ENCODE data around the gene PRKCZ.

PRKCZ gene

DNA sequence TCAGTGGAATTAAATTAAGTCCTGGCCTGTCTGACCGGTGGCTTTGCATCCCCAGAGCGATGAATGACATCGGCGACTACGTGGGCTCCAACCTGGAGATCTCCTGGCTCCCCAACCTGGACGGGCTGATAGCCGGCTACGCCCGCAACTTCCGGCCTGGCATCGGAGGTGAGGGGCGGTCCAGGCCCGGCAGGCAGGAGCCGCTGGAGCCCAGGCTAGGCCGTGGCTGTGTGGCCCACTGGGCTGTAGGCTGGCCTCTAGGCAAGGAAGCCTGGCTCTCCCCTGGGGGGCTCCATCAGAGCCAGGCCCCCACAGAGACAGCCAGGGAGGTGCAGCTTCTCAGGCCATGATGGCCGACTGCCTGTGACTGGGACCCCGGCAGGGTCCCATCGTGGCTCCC, 25.3 kb upstream of the PRKCZ start:
- no peak for DNase-seq (ENCODE audit: low spot score)

DNA sequence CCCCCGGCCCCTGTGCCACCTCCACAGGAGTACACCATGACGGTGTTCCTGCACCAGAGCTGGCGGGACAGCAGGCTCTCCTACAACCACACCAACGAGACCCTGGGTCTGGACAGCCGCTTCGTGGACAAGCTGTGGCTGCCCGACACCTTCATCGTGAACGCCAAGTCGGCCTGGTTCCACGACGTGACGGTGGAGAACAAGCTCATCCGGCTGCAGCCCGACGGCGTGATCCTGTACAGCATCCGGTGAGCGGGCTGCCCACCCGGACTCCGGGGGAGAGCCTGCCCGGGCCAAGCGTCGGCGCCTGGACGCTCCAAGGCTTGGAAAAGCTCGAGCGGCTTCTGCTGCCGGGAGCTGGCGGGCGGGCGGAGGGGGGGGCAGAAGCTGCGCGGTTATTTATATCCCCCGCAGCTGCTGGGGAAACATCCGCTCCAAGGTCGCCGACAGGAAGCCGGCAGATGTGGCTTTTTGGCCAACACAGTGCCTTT, 24.7 kb upstream of the PRKCZ start:
- peak; percentile 45 for DNase-seq (ENCODE audit: low spot score)

DNA sequence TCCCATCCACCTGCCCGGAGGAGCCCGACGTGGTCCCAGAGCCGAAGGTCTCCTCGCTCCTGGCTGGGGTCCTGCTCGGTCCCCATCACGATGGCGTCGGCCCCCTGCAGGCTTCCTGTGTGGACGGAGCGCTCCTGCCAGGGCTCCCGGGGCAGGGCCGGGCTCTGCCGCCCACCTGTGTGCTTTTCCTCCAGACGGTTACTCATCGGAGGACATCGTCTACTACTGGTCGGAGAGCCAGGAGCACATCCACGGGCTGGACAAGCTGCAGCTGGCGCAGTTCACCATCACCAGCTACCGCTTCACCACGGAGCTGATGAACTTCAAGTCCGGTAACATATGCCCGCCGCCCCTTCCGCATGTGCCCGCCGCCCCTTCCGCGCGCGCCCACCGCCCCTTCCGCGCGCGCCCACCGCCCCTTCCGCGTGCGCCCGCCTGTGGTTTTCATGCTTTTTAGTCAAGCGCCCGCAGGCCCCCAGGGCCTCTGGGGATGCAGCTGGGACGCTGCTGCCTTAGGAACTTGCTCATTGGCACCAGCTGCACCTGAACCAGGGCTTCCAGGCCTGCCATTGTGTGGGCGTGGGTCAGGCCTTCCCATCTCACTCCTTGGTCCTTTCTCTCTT, 22.1 kb upstream of the PRKCZ start:
- DNase-seq (ENCODE audit: low spot score), result no peak

DNA sequence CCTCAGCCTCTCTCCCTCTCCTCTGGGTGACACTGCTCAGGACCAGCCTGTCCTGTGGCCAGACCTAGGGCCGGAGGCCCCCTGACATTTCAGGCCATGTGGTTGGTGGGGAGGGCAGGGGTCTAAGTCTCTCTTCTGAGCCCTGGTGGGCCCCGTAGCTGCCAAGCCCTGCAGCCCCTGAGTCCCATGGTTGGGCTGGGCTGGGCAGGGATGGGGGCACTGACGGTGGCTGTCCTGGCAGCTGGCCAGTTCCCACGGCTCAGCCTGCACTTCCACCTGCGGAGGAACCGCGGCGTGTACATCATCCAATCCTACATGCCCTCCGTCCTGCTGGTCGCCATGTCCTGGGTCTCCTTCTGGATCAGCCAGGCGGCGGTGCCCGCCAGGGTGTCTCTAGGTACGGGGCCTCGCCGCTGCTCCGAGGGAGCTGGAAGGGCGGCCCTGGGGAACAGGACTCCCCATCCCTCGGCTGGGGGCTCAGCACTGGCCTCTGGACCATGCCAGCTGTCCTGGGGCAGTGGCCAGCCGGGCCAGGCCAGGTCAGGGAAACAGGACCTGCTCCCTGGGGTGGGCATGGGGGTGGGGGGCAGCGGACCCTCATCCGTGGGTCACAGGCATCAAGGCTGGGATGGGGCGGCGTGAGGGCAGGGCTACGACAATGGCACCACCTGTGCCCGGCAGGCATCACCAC, 21.2 kb upstream of the PRKCZ start:
- DNase-seq (ENCODE audit: low spot score), result no peak

DNA sequence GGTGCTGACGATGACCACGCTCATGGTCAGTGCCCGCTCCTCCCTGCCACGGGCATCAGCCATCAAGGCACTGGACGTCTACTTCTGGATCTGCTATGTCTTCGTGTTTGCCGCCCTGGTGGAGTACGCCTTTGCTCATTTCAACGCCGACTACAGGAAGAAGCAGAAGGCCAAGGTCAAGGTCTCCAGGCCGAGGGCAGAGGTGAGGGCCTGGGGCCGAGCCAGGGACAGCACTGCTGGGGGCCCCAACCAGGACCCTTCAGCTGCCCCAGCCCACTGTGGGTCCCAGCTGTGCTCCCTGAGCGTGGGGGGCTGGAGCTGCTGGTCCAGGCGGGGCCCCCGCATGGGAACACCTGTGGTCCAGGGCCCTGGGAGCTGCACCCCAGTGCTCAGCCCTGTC, 20.6 kb upstream of the PRKCZ start:
- DNase-seq (ENCODE audit: low spot score), result no peak

DNA sequence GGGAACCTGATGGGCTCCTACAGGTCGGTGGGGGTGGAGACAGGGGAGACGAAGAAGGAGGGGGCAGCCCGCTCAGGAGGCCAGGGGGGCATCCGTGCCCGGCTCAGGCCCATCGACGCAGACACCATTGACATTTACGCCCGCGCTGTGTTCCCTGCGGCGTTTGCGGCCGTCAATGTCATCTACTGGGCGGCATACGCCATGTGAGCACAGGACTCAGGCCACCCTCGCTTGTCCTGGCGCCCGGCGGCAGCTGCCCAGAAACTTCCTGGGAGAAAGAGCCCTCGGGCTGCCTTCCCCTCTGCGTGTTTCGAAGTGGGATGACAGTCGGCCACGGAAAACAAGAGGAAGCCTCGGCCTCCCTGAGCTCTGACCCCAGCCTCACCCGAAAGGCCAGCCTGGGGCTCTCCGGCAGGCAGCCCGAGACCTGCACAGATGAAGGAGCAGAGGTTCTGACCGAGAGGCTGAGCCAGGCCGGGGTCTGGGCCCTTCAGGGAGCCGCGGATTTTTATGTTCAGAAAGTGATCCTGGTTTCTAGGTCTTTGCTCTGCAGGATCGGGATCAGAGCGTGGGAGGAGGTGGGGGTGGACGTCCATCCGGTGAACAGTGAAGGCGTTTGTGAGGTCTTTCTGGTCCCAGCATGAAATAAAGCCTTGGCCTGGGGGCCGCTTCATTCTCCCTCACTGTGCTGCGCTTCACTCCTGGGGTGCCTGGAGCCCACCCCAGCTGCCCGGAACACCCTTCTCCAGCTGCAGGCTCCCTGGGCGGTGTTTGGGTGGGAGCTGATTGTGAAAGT, 19.9 kb upstream of the PRKCZ start:
- no peak for DNase-seq (ENCODE audit: low spot score)

DNA sequence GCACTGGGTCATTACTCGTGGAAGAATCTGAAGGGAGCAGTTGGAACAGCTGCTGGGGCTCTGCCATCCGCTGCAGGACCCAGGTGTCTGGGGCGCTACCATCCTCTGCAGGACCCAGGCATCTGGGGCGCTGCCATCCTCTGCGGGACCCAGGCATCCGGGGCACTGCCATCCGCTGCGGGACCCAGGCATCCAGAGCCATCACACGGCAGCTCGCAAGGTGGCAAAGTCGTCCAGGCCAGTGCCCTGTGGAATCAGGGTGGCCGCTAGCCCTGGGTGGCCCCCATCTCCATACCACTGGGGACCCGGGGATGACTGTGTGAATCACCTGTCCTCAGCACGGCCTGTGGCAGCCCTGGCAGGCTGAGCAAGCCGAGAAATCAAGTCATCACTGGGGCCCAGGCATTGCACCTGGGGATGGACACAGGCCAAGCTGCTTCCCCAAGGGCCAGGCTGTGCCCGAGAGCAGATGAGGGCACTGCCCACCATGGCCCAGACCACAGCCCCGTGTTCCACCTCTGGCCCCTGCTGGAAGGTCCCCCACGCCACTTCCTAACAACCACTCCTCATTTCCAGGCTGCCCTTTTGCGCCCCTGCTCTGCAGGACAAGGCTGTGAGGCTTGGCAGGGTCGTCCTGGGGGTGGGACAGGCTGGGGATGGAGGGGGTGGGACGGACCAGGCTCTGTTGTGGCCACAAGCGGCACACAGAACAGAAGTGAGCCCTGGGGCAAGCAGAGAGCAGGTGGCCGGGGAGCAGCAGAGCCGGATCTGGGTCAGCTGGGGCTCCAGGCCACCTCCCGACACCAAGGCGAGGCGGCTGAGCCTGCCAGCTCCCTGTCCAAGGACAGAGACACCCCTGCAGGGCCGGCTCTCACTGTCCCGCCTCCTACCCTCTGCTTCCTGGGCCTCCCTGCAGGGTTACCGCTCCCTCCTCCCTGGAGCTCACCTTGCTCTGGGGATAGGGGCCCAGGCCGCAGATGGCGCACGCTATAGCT, 18.4 kb upstream of the PRKCZ start:
- DNase-seq (ENCODE audit: low spot score), result no peak

DNA sequence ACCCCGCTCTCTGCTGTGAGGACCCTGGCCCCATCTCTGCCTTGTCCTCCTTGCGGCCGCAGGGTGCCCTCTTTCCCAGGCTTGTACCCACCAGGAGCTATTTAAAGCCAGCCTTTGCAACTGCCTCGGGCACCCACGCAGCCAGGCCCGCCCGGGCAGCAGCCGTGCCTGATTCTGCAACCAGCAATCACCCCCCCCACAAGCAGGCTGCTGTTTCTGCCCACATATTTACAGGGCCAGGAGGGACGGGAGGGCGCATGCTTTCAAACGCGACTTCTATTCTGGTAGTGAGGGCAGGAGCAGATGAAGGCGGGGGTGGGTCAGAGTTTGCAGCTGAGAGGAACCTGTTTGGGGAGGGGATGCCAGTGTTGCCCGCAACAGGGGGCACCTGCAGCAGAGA, 17.5 kb upstream of the PRKCZ start:
- no peak for DNase-seq (ENCODE audit: low spot score)

DNA sequence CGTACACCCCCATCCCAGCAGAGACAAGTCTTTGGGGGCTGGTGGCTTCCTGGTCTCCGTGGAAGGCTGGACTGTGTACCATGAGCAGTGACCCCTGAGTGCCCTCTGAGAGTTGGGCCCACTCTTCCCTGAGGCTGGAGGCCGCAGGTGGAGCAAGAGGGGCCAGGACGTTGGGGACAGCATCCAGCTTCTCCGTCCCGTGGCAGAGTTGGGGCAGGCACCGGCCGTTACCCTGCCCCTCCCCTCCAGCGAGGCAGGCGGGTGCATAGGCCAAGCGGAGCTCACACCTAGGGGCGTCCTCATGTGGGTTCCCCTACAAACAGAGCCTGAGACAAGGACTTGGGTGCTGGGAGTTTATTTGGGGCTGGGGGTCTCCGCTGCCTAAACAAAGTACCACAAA, 17.0 kb upstream of the PRKCZ start:
- no peak for DNase-seq (ENCODE audit: low spot score)

DNA sequence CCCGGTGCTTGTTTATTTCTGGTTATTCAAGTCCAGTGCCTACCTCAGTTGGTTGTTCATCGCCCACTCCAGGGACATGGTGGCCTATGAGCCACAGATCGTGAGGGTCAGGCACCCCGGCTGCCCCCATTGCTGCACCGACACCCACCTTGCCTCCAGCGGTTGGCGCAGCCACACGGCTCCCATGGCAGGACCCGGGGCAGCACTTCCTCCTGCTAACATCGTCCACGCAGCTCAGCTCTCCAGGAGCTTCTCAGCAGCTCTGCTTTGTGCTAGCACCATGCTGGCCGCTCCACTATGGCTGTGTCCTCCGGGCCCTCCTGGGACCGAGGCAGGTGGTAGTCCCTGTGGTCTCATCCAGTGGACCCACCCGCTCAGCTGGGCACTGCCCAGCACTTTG, 13.9 kb upstream of the PRKCZ start:
- DNase-seq (ENCODE audit: low spot score), result no peak

DNA sequence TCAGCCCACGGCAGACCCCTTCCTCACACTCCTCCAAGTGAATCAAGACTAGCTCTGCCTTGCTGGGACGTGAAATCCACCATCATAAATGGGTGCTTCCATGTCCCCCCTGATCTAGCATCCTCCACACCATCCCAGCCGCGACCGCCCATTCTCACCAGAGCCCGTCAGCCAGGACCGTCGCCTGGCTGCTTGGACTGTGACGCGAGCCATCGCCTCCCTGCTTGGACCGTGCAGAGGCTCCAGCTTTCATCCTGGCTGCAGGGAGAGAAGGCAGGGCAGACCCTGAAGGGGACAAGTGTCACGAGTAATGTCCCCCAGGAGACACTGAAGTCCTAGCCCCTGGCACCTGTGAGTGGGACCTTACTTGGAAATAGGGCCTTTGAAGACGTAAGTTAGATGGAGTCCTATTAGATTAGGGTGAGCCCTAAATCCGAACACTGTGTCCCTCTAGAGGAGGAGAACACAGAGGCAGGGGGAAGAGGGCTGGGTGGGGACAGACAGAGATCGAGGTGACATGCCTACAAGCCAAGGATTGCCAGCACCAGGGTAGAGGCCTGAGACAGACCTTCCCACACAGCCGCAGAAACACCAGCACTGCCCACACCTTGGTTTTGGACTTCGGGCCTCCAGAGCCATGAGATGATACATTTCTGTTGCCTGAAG, 12.8 kb upstream of the PRKCZ start:
- DNase-seq (ENCODE audit: low spot score), result no peak

DNA sequence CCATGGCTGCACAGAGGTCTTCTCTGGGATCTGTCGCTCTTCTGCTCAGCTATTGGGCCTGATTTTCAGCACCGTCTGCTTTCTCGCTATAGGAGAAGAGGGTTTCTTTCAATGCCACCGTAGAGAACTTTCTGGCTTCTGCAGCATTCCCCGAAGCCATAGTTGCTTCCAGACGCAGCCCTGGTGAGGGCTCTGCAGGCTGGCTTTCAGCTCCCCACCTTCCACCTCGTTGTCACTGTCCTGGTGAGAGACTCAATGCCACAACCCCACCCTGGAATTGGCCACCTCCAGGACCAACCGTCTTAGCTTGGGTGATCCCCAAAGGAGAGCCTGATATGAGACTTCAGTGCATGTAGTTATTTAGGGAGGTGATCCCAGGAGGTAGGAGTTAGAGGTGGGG, 12.0 kb upstream of the PRKCZ start:
- DNase-seq (ENCODE audit: low spot score), result no peak

DNA sequence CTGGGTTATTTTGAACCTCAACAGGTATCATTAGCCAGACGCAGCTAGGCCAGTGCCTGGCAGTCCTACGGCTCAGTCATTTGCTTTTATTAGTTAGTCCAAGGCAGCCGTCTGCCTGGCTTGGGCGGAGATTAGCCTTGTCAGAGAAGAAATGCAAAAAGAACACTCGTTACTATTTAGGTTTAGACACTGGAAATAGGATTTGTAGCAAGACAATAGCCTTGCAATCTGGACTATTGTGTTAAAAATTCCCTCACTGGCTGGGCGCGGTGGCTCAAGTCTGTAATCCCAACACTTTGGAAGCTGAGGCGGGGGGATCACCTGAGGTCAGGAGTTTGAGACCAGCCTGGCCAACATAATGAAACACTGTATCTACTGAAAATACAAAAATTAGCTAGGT, 11.0 kb upstream of the PRKCZ start:
- no peak for DNase-seq (ENCODE audit: low spot score)

DNA sequence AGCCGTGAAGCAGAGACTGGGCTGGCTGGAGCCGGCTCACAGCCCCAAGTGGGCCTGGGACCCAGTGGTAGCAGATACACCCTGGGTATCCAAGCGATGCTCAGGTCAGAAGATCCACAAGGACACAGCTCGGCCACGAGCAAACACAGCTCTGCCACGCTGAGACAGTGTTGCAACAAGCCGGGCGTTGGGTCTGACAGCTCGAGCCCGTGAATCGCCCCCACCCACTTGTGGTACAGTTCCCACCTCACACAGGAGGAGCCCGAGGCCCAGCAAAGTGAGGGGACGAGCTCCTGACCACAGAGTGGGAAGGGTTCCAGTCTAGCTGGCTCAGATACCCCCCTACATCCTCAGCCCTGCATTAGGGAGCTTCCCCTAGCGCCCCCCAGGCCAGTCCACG, 8.9 kb upstream of the PRKCZ start:
- no peak for DNase-seq (ENCODE audit: low spot score)

DNA sequence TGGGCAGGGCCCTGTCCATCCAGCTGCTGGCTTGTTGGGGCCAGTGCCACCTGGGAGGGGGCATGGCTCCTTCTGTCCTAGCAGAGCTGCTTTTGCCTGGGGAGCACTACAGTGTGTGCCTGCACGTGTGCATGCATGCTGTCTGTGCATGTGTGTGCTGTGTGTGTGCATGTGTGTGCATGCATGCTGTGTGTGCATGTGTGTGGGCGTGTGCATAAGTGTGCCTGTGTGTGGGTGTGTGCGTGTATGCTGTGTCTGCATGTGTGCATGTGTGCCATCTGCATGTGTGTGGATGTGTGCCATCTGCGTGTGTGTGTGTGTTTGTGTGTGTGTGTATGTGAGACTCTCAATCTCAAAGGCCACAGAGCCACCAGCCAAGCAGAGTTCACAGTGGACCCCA, 8.3 kb upstream of the PRKCZ start:
- no peak for DNase-seq (ENCODE audit: low spot score)

DNA sequence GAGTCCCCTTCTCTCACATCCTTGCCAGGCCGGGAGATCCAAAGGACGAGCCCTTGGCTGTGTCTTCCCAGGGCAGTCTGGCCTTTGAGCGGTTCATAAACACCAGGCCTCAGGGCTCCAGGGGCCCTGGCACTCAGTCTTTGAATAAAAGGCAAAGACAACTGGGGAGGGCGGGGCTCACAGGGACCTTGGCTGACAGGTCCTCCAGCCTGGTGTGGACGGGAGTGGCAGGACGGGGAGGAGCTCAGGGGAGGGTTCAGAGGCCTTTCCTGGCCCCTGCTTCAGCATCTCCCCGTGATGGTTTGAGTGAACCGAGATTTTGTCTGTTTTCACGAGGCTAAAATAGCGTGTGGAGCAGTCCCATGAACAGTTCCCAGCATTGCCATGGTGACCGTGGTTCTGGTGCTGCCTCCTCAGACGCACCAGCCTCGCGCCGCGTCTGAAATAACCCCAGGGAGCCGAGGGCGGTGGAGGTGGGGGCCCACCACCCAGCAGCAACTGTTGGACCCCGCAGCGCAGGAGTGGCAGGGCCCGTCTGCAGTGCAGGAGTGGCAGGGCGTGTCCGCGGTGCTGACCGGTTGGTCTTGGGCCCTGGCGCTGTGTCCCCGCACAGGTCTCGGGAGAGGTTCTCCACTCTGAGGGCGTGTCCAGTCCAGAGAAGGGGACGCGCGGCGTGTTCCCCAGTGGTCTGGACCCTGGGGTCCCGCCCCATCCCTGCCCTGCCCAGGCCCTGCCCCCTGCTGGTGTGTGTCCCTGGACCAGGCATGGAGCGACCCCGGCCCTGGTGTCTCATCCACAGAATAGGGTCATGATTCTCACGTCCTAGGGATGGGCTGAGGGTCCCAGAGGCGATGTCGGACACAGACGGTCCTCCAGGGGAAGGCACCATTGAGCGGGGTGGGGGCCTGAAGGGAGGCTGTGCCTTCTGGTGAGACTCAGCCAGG, 7.1 kb upstream of the PRKCZ start:
- no peak for DNase-seq (ENCODE audit: low spot score)

DNA sequence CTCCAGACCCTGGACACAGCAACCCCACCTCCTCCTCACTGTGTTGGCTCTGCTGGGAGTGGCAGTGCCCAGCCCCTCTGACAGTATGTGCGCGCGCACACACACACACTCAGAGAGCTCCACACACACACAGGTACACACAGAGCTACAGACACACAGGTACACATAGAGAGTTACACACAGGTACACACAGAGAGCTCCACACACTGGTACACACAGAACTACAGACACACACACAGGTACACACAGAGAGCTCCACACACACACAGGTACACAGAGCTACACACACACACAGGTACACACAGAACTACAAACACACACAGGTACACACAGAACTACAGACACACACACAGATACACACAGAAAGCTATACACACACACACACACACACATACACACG, 6.3 kb upstream of the PRKCZ start:
- DNase-seq (ENCODE audit: low spot score), result no peak

DNA sequence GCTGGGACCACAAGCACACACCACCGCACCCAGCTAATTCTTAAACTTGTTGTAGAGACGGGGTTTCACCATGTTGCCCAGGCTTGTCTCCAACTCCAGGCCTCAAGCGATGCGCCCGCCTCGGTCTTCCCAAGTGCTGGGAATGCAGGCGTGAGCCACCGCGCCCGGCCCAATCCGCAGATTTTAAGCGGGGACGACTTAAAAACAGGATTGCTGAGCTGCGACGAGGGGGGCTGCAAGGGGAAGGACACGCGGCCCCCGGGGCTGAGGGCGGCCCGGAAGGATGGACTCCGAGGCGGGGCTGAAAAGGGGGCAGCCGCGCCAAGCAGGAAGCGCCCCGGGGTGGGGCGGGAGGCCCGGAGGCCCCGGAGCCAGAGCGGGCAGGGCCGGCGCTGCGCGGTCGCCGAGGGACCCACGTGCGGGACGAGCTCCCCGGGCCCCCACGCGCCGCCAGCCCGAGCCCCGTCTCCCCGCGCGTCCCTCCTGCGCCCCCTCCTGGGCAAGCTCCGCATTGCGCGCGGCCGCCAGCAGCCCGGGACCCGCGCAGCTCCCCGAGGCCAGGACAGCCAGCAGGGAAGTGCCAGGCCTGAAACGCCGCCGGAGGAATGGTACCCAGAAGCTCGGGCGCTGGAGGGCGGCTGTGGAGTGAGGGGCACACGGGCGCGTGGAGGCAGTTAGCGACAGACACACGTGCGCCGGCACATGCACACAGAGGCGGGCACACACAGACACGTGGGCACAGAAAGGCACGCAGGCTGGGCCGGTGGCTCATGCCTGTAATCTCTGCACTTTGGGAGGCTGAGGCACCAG, 5.5 kb upstream of the PRKCZ start:
- DNase-seq (ENCODE audit: low spot score), result peak; percentile 86

DNA sequence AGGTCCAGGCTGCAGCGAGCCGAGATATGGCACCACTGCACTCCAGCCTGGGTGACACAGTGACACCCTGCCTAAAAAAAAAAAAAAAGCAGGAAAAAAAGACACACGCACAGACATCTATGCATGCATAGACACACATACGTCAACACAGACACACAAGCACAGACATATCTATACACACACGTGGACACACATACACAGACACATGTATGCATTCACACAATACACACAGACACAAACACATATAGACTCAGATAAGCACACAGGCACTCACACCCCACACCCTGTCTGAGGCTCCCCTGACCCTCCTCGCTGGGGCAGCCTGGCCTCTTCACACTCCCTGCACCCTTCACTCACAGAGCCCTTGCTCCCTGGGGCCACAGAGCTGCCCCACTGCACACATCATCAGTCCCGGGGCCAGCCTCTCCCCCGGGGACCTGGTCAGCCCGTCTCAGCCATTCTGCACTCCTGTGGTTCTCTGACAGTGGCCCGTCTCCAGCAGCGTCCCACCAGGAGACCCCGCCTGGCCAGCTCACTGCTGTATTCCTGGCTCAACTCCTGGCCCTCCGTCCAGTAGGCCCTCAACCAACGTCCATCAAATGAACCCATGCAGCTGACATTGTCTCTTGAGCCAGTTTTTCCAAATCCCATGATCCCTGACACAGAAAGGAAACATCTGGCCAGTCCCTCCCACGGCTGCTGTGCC, 4.6 kb upstream of the PRKCZ start:
- DNase-seq (ENCODE audit: low spot score), result no peak
